ENCODE measurements around the gene TCF25.

GRCh38 chr16:89873109-89873971, at the start of gene TCF25:
- TF ChIP-seq CTCF (IDR thresholded peaks at IDR 0.05; ENCODE audit: poor library complexity) (peak; percentile 10), EZH2 (IDR thresholded peaks at IDR 0.05; ENCODE audit: borderline replicate concordance) (no peak), EZH2phosphoT487 (IDR thresholded peaks at IDR 0.05; ENCODE audit: low read depth, severe bottlenecking, unreplicated experiment) (no peak)

Measured in hepatocyte (in vitro differentiated cells).